ENCODE measurements around the gene ATP8B4. TPM values are rescaled to one million over a fixed set of nuclear protein-coding genes. Genes with fewer than 3 reads are reported as not detected.

Gene ATP8B4
- total and polyA plus RNA-seq, 2 donors (not counting 3 experiments of a cell fraction or from before 2014, with no cell fraction given), result not detected

DNA sequence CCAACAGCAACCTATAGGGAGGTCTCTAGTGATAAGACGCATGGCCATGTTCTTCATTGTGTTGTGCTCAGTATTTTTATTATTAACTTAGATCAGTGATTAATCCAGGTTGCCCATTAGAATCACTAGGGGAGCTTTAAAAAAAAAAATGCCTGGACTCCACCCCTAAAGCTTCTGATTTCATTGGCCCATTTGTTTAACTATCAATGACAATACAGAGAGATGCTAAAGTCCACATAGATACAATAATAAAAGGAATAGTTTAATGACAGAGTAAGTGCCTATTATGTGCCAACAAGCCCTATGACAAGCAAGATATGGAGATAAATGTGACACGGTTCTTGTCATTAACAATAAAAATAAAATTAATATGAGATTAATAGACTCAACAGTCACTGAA lies 55.8 kb downstream of the ATP8B4 start:
- H3K9me3 ChIP-seq (replicated peaks; ENCODE audit: control insufficient read depth, insufficient read depth, low read length), result no peaks in the 10 kb centered on the region
- DNase-seq (ENCODE audit: low read depth, low spot score), result no peak
- no peaks in the 10 kb centered on the region for H4K20me1 ChIP-seq (replicated peaks; ENCODE audit: control insufficient read depth, extremely low read depth, insufficient read depth, low read length)
- no peak overlapping the region for H3K4me3 ChIP-seq (replicated peaks in 1 of 3; ENCODE audit: insufficient read depth in 1 of 3, low read depth in 1 of 3, low read length in 3 of 3)
- H3K9ac ChIP-seq (replicated peaks; ENCODE audit: extremely low read depth, insufficient read depth, low read length), result no peak overlapping the region
- H3K36me3 ChIP-seq (ENCODE audit: control insufficient read depth in 2 of 2, extremely low read depth in 1 of 2, insufficient read depth in 2 of 2, low read length in 2 of 2), result no peaks in the 10 kb centered on the region
- H3K4me2 ChIP-seq (ENCODE audit: insufficient read depth, low read length), result no peak overlapping the region
- H3K9me1 ChIP-seq (replicated peaks; ENCODE audit: control insufficient read depth, extremely low read depth, insufficient read depth, low read length), result no peaks in the 10 kb centered on the region
- no peaks in the 10 kb centered on the region for H3K4me1 ChIP-seq (ENCODE audit: control insufficient read depth, extremely low read depth, insufficient read depth, low read length)
- peaks cover 6 to 8% of the 10 kb centered on the region in 2 experiments for H3K27me3 ChIP-seq (ENCODE audit: control insufficient read depth in 2 of 2, insufficient read depth in 2 of 2, low read length in 2 of 2)
- no peaks in the 10 kb centered on the region for H3K79me2 ChIP-seq (ENCODE audit: control insufficient read depth, insufficient read depth, low read length)
- intact Hi-C loops (cut with micrococcal nuclease) (no loop called here), dilution Hi-C loops (cut with MboI; ENCODE audit: extremely low pct_ligation_motif_present, low sequenced_read_pairs) (no loop called here)
- POLR2A ChIA-PET, result interaction anchor here (0.6 kb wide), 1 partner anchor 94 kb away, joined by 3 read pairs; no protein-coding TSS in a partner anchor
- H3K27ac ChIP-seq (ENCODE audit: insufficient read depth, low read depth, low read length), result no peak overlapping the region
- no TSS peak for BruUV-seq (replicated peaks)
- TF ChIP-seq JUN (IDR thresholded peaks at IDR 0.05; ENCODE audit: borderline replicate concordance, insufficient read depth, insufficient read length, low read depth) (no peak), GATA2 (IDR thresholded peaks at IDR 0.05; ENCODE audit: insufficient read depth, insufficient read length, low read depth, low read length) (no peak), POLR2A (IDR thresholded peaks at IDR 0.05; ENCODE audit: low read depth, low read length) (no peak), FOS (IDR thresholded peaks at IDR 0.05; ENCODE audit: borderline replicate concordance, insufficient read depth, low read length) (no peak), MYC (IDR thresholded peaks at IDR 0.05; ENCODE audit: low read depth, low read length) (no peak)
- TF ChIP-seq, protein P1, sequence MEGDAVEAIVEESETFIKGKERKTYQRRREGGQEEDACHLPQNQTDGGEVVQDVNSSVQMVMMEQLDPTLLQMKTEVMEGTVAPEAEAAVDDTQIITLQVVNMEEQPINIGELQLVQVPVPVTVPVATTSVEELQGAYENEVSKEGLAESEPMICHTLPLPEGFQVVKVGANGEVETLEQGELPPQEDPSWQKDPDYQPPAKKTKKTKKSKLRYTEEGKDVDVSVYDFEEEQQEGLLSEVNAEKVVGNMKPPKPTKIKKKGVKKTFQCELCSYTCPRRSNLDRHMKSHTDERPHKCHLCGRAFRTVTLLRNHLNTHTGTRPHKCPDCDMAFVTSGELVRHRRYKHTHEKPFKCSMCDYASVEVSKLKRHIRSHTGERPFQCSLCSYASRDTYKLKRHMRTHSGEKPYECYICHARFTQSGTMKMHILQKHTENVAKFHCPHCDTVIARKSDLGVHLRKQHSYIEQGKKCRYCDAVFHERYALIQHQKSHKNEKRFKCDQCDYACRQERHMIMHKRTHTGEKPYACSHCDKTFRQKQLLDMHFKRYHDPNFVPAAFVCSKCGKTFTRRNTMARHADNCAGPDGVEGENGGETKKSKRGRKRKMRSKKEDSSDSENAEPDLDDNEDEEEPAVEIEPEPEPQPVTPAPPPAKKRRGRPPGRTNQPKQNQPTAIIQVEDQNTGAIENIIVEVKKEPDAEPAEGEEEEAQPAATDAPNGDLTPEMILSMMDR (IDR thresholded peaks at IDR 0.05; ENCODE audit: extremely low read depth in 1 of 2, insufficient read depth in 1 of 2, low read depth in 1 of 2, low read length in 2 of 2), result no peak
- CTCF ChIA-PET, result interaction anchor here (1.6 kb wide), 1 partner anchor 82 kb away, joined by 3 read pairs; no protein-coding TSS in a partner anchor
- FAIRE-seq, result no peak
- H2AFZ ChIP-seq (ENCODE audit: low read depth, low read length), result no peak overlapping the region

DNA sequence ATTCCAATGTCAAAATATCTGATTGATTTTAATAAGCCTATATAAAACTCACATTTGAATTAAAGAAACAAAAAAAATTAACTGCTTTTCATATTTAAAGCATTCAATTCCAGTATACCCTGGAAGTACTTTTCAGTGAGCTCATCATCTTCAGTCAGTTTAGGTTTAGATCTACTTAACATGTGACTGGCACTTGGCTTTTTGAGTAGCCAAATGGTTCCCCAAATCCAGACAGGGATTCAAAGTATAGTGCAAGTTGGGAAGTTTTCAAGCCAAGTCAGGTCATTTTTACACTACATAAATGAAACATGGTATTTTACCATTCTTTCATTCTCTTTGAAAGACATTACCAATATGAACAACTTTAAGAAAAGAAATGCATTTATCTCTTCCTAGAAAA lies 57.5 kb downstream of the ATP8B4 start:
- CTCF ChIA-PET, result no interaction called here
- dilution Hi-C loops (cut with MboI; ENCODE audit: extremely low pct_ligation_motif_present, low sequenced_read_pairs), result no loop called here
- FAIRE-seq, result no peak

More for the DNA sequence above, 57.5 kb downstream of the ATP8B4 start:
- H3K9me3 ChIP-seq (replicated peaks; ENCODE audit: control insufficient read depth, insufficient read depth, low read length), result no peaks in the 10 kb centered on the region
- no peak for DNase-seq (ENCODE audit: low read depth, low spot score)
- H3K27ac ChIP-seq (ENCODE audit: insufficient read depth, low read depth, low read length), result no peak overlapping the region
- no peaks in the 10 kb centered on the region for H3K79me2 ChIP-seq (ENCODE audit: control insufficient read depth, insufficient read depth, low read length)
- no peak overlapping the region for H2AFZ ChIP-seq (ENCODE audit: low read depth, low read length)
- H3K4me3 ChIP-seq (replicated peaks in 1 of 3; ENCODE audit: insufficient read depth in 1 of 3, low read depth in 1 of 3, low read length in 3 of 3), result no peak overlapping the region
- no peaks in the 10 kb centered on the region for H4K20me1 ChIP-seq (replicated peaks; ENCODE audit: control insufficient read depth, extremely low read depth, insufficient read depth, low read length)
- intact Hi-C loops (cut with micrococcal nuclease), result no loop called here
- peaks cover 2 to 6% of the 10 kb centered on the region in 2 experiments for H3K27me3 ChIP-seq (ENCODE audit: control insufficient read depth in 2 of 2, insufficient read depth in 2 of 2, low read length in 2 of 2)
- no peaks in the 10 kb centered on the region for H3K36me3 ChIP-seq (ENCODE audit: control insufficient read depth in 2 of 2, extremely low read depth in 1 of 2, insufficient read depth in 2 of 2, low read length in 2 of 2)
- TF ChIP-seq GATA2 (IDR thresholded peaks at IDR 0.05; ENCODE audit: insufficient read depth, insufficient read length, low read depth, low read length) (no peak), POLR2AphosphoS5 (IDR thresholded peaks at IDR 0.05; ENCODE audit: insufficient read depth, low read depth, low read length) (no peak), JUN (IDR thresholded peaks at IDR 0.05; ENCODE audit: borderline replicate concordance, insufficient read depth, insufficient read length, low read depth) (no peak)
- H3K4me2 ChIP-seq (ENCODE audit: insufficient read depth, low read length), result no peak overlapping the region
- no peak overlapping the region for H3K9ac ChIP-seq (replicated peaks; ENCODE audit: extremely low read depth, insufficient read depth, low read length)
- no peaks in the 10 kb centered on the region for H3K4me1 ChIP-seq (ENCODE audit: control insufficient read depth, extremely low read depth, insufficient read depth, low read length)
- H3K9me1 ChIP-seq (replicated peaks; ENCODE audit: control insufficient read depth, extremely low read depth, insufficient read depth, low read length), result no peaks in the 10 kb centered on the region
- POLR2A ChIA-PET, result no interaction called here
- BruUV-seq (replicated peaks), result no TSS peak

Data from endothelial cell of umbilical vein (primary cell).